DOHH2 (cell line): ENCODE results near the gene AHI1.

Experiments
- H3F3A ChIP-seq: fragments of 200-600 bp; sonication (generic), shearing (Covaris generic); 2 replicates; pipeline ENCODE4 v1.6.0; 2016; ENCODE audit warnings: antibody characterized with exemption, mild to moderate bottlenecking; ENCODE audit not compliant: control insufficient read depth, insufficient read depth
- H3K27ac ChIP-seq: fragments of 200-600 bp; sonication (generic); 2 replicates; pipeline ENCODE4 v1.5.1; 2014; ENCODE audit warnings: low read depth, mild to moderate bottlenecking, low read length, moderate library complexity
- H3K27me3 ChIP-seq: fragments of 200-600 bp; sonication (generic); 2 replicates; pipeline ENCODE4 v1.6.1; 2014; ENCODE audit warnings: mild to moderate bottlenecking, low read length, mixed read lengths; ENCODE audit not compliant: control insufficient read depth
- H3K36me3 ChIP-seq: fragments of 200-600 bp; sonication (generic); 2 replicates; pipeline ENCODE4 v1.6.1; 2014; ENCODE audit warnings: mild to moderate bottlenecking, low read length, moderate library complexity, mixed read lengths; ENCODE audit not compliant: control insufficient read depth
- H3K4me1 ChIP-seq: fragments of 200-600 bp; sonication (generic); 2 replicates; pipeline ENCODE4 v1.6.1; 2014; ENCODE audit warnings: mild to moderate bottlenecking, low read length, mixed read lengths; ENCODE audit not compliant: control insufficient read depth
- H3K4me2 ChIP-seq: fragments of 200-600 bp; sonication (generic); 2 replicates; pipeline ENCODE4 v1.6.0; 2014; ENCODE audit warnings: mild to moderate bottlenecking, low read length, moderate library complexity
- H3K4me3 ChIP-seq: fragments of 200-600 bp; sonication (generic); 2 replicates; pipeline ENCODE4 v1.5.1; 2014; ENCODE audit warnings: mild to moderate bottlenecking, low read length, mixed read lengths
- H3K79me2 ChIP-seq: fragments of 200-600 bp; sonication (generic); 2 replicates; pipeline ENCODE4 v1.6.1; 2014; ENCODE audit warnings: mild to moderate bottlenecking, low read length, mixed read lengths; ENCODE audit not compliant: control insufficient read depth
- H3K9me2 ChIP-seq: fragments of 200-600 bp; sonication (generic); replicated peaks from 2 replicates; pipeline ENCODE4 v1.6.1; 2014; ENCODE audit warnings: mild to moderate bottlenecking, low read length, mixed read lengths; ENCODE audit not compliant: control insufficient read depth
- H3K9me3 ChIP-seq: fragments of 200-600 bp; sonication (generic); 2 replicates; pipeline ENCODE4 v1.6.1; 2014; ENCODE audit warnings: antibody characterized with exemption, low read length, mixed read lengths; ENCODE audit not compliant: control insufficient read depth, insufficient read depth
- H4K20me1 ChIP-seq: fragments of 200-600 bp; sonication (generic); 2 replicates; pipeline ENCODE4 v1.6.0; 2014; ENCODE audit warnings: low read depth, mild to moderate bottlenecking, antibody characterized with exemption, low read length, moderate library complexity; ENCODE audit not compliant: control insufficient read depth, insufficient read depth
- CTCF ChIP-seq: fragments of 200-600 bp; sonication (generic); IDR thresholded peaks from one replicate; pipeline ENCODE4 v1.5.1; 2014; ENCODE audit warnings: antibody characterized with exemption, mild to moderate bottlenecking, low read depth, low read length; ENCODE audit not compliant: poor library complexity, severe bottlenecking
- EZH2phosphoT487 ChIP-seq: fragments of 200-600 bp; sonication (generic); IDR thresholded peaks from 2 replicates; pipeline ENCODE4 v1.6.1; 2017; ENCODE audit warnings: borderline replicate concordance, mild to moderate bottlenecking, antibody characterized with exemption, low read length, moderate library complexity, mixed read lengths

AHI1 gene

GRCh38 chr6:135286962-135287538, 210.5 kb downstream of the AHI1 start:
- H3K4me1 ChIP-seq: peaks cover 57% of the 10 kb centered on the region
- peak overlapping the region; percentile 67 for H3K27ac ChIP-seq
- H3F3A ChIP-seq: 0 out of 2 replicates have a peak, but pooled peaks cover 3% of the 10 kb centered on the region
- TF ChIP-seq EZH2phosphoT487 (no peak), CTCF (no peak)
- peak overlapping the region; percentile 33 for H3K4me3 ChIP-seq
- no peaks in the 10 kb centered on the region for H3K9me2 ChIP-seq
- peak overlapping the region; percentile 63 for H3K4me2 ChIP-seq
- no peaks in the 10 kb centered on the region for H3K36me3 ChIP-seq
- no peaks in the 10 kb centered on the region for H3K9me3 ChIP-seq
- no peaks in the 10 kb centered on the region for H3K27me3 ChIP-seq
- H4K20me1 ChIP-seq: no peaks in the 10 kb centered on the region
- H3K79me2 ChIP-seq: no peaks in the 10 kb centered on the region

DNA sequence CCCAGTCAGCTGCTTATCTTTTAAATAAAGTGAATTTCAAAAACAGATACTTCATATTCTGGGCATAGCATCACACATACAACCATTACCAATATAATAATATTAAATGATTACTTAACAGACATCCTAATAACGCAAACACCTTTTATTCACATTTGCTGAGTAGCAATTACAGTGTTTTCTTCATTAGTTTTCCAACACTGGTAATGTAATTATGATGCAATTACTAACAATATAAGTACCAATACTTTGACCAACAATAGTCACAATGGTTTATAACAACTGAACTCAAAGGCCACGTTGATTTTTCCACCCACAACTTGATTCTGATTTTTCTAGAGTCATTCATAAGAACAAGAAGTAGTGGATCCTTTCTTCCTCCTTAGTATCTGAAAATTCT, 212.4 kb downstream of the AHI1 start:
- Histone ChIP-seq H3K9me3 (no peaks in the 10 kb centered on the region), H3K4me2 (no peak overlapping the region), H3K36me3 (no peaks in the 10 kb centered on the region), H3K4me3 (no peak overlapping the region), H3K4me1 (peaks cover 76% of the 10 kb centered on the region), H3K27ac (no peak overlapping the region), H3K79me2 (no peaks in the 10 kb centered on the region), H3F3A (peaks cover 6% of the 10 kb centered on the region; the same call in 1 of the 2 replicates), H3K9me2 (no peaks in the 10 kb centered on the region), H3K27me3 (no peaks in the 10 kb centered on the region), H4K20me1 (no peaks in the 10 kb centered on the region)
- TF ChIP-seq CTCF: no peak
- TF ChIP-seq EZH2phosphoT487: no peak

GRCh38 chr6:135283926-135284325, 213.6 kb downstream of the AHI1 start:
- no peaks in the 10 kb centered on the region for H3K27me3 ChIP-seq
- H3K27ac ChIP-seq: no peak overlapping the region
- H3K9me3 ChIP-seq: no peaks in the 10 kb centered on the region
- TF ChIP-seq EZH2phosphoT487 (no peak), CTCF (no peak)
- H3K9me2 ChIP-seq: no peaks in the 10 kb centered on the region
- H3K36me3 ChIP-seq: no peaks in the 10 kb centered on the region
- H3K4me2 ChIP-seq: 0 out of 2 replicates have a peak overlapping the region, but pooled peaks have one; percentile 5
- peaks cover 6% of the 10 kb centered on the region; the same call in 1 of the 2 replicates for H3F3A ChIP-seq
- no peak overlapping the region for H3K4me3 ChIP-seq
- no peaks in the 10 kb centered on the region for H4K20me1 ChIP-seq
- H3K79me2 ChIP-seq: no peaks in the 10 kb centered on the region
- peaks cover 84% of the 10 kb centered on the region for H3K4me1 ChIP-seq
